ENCODE measurements around the gene GALNT3.

DNA sequence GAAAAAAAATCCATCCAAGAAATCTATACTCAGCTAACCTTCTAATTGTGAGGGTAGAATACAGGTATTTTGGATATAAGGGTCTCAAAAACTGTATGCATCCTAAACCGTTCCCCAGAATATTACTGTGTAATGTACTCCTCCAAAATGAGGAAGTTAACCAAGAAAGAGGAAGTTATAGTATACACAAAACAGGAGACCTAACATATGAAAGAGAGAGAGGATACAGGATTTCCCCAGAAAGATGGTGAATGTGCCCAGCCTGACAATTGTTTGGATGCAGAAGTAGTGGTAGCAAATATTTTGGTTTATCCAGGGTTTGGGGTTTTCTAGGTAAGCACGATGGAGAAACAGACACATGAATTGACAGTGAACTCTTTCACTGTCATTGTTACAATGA, 50.6 kb downstream of the GALNT3 start:
- TF ChIP-seq, protein P1, sequence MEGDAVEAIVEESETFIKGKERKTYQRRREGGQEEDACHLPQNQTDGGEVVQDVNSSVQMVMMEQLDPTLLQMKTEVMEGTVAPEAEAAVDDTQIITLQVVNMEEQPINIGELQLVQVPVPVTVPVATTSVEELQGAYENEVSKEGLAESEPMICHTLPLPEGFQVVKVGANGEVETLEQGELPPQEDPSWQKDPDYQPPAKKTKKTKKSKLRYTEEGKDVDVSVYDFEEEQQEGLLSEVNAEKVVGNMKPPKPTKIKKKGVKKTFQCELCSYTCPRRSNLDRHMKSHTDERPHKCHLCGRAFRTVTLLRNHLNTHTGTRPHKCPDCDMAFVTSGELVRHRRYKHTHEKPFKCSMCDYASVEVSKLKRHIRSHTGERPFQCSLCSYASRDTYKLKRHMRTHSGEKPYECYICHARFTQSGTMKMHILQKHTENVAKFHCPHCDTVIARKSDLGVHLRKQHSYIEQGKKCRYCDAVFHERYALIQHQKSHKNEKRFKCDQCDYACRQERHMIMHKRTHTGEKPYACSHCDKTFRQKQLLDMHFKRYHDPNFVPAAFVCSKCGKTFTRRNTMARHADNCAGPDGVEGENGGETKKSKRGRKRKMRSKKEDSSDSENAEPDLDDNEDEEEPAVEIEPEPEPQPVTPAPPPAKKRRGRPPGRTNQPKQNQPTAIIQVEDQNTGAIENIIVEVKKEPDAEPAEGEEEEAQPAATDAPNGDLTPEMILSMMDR (IDR thresholded peaks at IDR 0.05), result no peak
- no peak for TF ChIP-seq POLR2A (IDR thresholded peaks at IDR 0.05)
